K562 (cell line): Measurements from ENCODE around the gene NRF1. TPM values are rescaled to one million over a fixed set of nuclear protein-coding genes. Genes with fewer than 3 reads are reported as not detected.

ENCODE experiments used
- CHAMP1 ChIP-seq: fragments of 450-650 bp; IDR thresholded peaks from 2 replicates; pipeline ENCODE4 v1.6.1; 2016; ENCODE audit warnings: mild to moderate bottlenecking
- DLX4 ChIP-seq: fragments of 250-450 bp; sonication (Bioruptor Pico); IDR thresholded peaks from 2 replicates; pipeline ENCODE4 v1.6.1; 2021; ENCODE audit warnings: mild to moderate bottlenecking
- JUNB ChIP-seq: fragments of 450-650 bp; formaldehyde crosslinking; conservative IDR thresholded peaks from 2 replicates; pipeline ENCODE4 v1.4.0; 2020; ENCODE audit warnings: mild to moderate bottlenecking
- ZBTB5 ChIP-seq: fragments of 450-650 bp; IDR thresholded peaks from 2 replicates; pipeline ENCODE4 v1.6.1; 2017; ENCODE audit warnings: antibody characterized with exemption
- ZNF79 ChIP-seq: fragments of 250-450 bp; sonication (Bioruptor Pico); IDR thresholded peaks from 2 replicates; pipeline ENCODE4 v1.4.0; 2020; ENCODE audit warnings: low read depth, mild to moderate bottlenecking, moderate library complexity
- polyA plus RNA-seq, 8 experiments: library from polyadenylated mRNA; depleted of rRNA in 4 of 8; stranded (reverse) in 5 of 8; unstranded in 3 of 8; fragments of >200 nt; fragmentation: Nextera tagmentation in 2 of 8; fragmentation: Illumina TruSeq in 1 of 8; extraction: Ambion mirVana in 2 of 8; extraction: Trizol in 1 of 8; gene quantifications; 2 replicates each; pipeline versions ENCODE4 v1.2.1 to v1.2.3, GENCODE V29; 2011 to 2014; ENCODE audit warnings: inconsistent platforms in 1 of 8, missing spikeins in 1 of 8
- total RNA-seq, 7 experiments: library from RNA; depleted of rRNA in 6 of 7; stranded (reverse); fragments of >200 nt in 6 of 7; fragmentation: Illumina TruSeq in 2 of 7; extraction: Trizol in 2 of 7; gene quantifications; 2 replicates each; pipeline versions ENCODE4 v1.2.1 to v1.2.3, GENCODE V29; 2011 to 2021; ENCODE audit warnings: low replicate concordance in 1 of 7

NRF1 gene
- total and polyA plus RNA-seq, 9 of the 15 experiments (the other 6 are each of a cell fraction or from before 2014, with no cell fraction given), result 8.6 to 28.8 (median 20.3) TPM

- TF ChIP-seq ZBTB5 (no peak), ZNF79 (CRISPR knock-in tag) (no peak), CHAMP1 (no peak), DLX4 (no peak), JUNB (CRISPR knock-in tag) (no peak)
These were observed 74.5 kb downstream of the NRF1 start (continued) for GRCh38 chr7:129686063-129686462.
